HG02840 (cell line): Measurements from ENCODE around the gene WDR1.

Experiments
- ATAC-seq: cut with Tn5 transposase; IDR thresholded peaks from one replicate; pipeline ENCODE4 v1.9.1; 2021; ENCODE audit warnings: mild to moderate bottlenecking, moderate library complexity, moderate number of reproducible peaks; ENCODE audit not compliant: unreplicated experiment, low FRiP score

Gene WDR1

DNA sequence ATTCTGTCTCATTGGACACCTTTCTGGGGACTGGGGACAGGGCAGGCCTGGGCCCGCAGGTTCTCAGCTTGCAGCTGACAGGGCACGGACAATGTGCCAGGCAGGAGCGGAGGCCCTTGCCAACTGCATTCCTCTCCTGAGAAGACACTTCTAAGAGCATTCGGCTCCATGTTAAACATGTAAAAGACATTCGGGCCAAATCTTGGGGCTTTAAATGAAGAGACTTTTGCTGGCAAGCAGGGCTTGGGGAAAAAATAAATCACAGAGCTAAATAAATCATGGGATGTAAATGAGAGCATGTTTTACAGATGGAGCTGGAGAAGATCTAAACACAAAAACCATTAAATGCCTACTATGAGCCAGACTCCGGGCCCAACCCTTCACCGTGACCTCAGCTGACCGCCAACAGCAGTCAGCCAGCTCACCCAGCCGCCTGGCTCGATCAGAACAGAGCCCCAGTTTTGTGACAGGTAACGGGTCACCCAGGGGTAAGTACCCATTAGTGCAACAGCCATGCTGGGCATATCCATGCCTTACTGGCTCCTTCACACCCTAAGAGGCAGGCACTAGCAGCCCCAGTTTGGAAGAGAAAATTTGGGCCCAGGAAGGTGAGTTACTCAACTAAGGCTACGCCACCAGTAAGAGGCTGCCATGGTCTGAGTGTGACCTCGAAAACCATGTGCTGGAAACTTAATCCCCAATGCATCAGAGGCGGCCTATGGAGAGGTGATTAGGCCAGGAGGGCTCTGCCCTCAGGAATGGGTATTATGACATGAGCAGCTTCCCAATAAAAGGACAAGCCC, 14.7 kb downstream of the WDR1 start:
- ATAC-seq = no peak

DNA sequence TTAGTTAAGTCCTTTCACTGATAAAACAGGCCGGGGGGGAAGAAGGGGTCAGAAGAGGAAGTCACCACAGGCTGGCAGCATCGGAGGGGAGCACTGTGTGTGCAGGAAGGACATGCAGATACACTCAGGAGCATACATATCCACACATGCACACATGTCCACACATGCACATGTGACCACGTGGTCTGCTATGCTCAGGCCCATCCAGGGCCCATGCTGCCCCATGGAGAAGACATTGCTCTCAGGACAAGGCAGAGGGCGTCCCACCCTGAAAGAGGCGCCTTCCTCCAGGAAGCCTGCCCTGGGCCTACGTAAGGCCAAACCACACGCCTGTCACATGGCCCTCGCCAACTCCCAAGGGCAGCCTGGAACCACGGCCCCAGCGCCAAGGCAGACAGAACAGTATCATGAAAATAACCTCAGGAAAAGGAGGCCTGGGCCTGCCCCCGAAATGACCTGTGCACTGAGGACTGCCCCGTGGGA, 15.8 kb downstream of the WDR1 start:
- ATAC-seq = no peak

GRCh38 chr4:10099499-10100325, 16.9 kb downstream of the WDR1 start:
- ATAC-seq = no peak

GRCh38 chr4:10098780-10099160, 17.8 kb downstream of the WDR1 start:
- no peak for ATAC-seq

- no peak for ATAC-seq
These were observed 18.5 kb downstream of the WDR1 start for GRCh38 chr4:10097906-10098779.

DNA sequence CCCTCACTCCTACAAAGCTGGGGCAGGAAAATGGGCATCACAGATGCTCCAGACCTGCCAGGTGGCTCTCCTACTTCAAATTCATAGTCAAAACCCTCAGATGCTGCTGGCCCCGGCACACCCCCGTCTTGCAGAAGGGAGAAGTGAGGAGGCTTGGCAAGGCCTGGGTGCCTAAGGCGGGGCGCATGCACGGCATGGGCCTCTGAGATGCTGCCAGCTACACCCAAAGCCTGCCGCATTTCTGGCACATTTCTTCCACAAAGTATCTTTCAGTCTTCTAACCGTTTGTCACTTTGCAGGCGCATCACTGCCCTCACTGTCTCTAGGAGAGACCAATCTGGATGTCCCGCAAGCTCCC, 19.6 kb downstream of the WDR1 start:
- ATAC-seq = no peak

DNA sequence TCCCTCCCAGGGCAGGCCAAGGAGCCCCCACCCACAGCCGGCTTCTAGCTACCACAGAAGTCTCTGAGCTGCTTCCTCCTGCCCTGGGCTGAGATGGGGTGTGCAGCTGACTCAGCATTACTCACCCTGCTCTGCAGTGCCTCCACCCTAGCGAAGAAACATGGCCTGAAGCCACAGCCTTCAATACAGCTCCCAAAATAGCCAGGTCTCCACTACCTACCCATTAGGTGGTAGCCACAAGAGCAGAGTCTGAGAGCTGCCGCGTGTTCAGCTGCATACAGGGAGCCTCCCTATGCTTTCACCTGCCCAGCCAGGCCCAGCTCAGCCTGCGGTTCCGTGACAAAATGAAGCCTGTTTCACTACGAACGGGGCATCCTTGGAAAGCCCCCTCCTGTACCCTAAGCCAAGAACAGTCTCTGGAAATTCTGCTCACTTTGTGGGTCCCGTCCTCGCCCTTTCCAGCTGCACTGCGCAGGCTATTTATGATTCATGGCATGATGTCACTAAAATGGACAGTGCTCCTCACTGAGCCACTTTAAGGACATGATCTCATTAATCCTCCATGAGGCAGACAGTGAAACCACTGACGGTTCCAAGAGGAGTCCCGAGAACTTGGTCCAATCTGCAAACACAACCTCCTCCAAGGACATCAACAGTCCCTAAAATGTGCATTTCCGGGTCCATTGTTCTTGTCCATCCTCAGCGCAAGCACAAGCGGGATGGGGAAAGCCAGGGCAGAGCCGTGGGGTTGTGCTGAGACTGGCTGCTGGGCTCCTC, 20.2 kb downstream of the WDR1 start:
- peak; percentile 55 for ATAC-seq

- no peak for ATAC-seq
These were observed 21.2 kb downstream of the WDR1 start for GRCh38 chr4:10095296-10095991.

GRCh38 chr4:10094841-10095240, 21.8 kb downstream of the WDR1 start:
- ATAC-seq = no peak

DNA sequence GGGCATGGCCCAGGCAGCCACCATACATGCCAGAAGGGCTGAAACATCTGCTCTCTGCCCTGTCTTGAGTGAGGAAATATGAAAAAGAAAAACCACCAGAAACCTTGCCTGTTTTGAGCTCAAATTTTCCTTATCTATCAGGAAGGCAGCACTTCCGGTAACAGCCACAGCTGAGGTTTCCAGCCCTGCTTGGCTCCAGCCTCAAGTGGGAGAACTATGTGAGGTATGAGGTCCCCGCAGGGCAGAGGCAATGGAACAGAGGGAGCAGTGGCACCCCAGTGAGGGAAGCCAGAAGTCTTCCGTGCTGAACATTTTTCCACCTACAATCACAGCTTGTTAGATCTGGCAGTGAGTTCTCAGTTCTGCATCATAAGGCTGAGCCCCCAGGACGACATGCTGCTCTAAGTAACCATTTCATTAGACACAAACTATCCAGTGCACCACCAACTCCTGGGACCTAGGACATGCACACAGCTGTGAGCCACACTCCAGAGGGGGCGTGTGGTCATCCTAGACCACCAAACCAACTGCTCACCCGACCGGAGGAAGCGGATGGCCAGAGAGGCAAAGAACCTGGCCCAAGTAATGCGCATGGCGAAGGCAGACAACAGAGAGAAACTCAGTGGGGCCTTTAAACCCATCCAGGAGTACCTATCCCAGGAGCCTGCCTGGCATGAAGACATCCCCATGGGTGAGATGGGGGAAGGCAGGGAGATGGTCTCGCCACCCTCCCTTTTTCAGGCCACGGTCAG, 22.6 kb downstream of the WDR1 start:
- ATAC-seq = no peak

GRCh38 chr4:10093271-10093621, 23.4 kb downstream of the WDR1 start:
- no peak for ATAC-seq

- ATAC-seq = no peak
These were observed 23.9 kb downstream of the WDR1 start for GRCh38 chr4:10092481-10093270.

GRCh38 chr4:10091531-10092181, 24.9 kb downstream of the WDR1 start:
- ATAC-seq = no peak

GRCh38 chr4:10090467-10091250, 25.9 kb downstream of the WDR1 start:
- no peak for ATAC-seq

- ATAC-seq = no peak
These were observed 27.3 kb downstream of the WDR1 start for GRCh38 chr4:10089346-10089745.

- ATAC-seq = no peak
These were observed 28.2 kb downstream of the WDR1 start for GRCh38 chr4:10088135-10089010.
